ENCODE data around the gene AIFM3.
A peak's percentile ranks its signal among the peaks of the same experiment; 100 is the strongest.

AIFM3 gene

GRCh38 chr22:20959578-20960461, 7.2 kb upstream of the AIFM3 start:
- peaks cover 0 to 3% of the 10 kb centered on the region in 2 donors for H3K36me3 Mint-ChIP-seq
- peaks cover 19 to 48% of the 10 kb centered on the region in 2 donors for H3K4me1 Mint-ChIP-seq
- H3K9me3 Mint-ChIP-seq, result no peaks in the 10 kb centered on the region
- no peak overlapping the region for H3K4me3 Mint-ChIP-seq
- ATAC-seq (replicated peaks) (no peak), DNase-seq (no peak)
- peaks cover 31 to 49% of the 10 kb centered on the region in 2 donors for H3K27me3 Mint-ChIP-seq
- no peak overlapping the region for H3K27ac Mint-ChIP-seq

DNA sequence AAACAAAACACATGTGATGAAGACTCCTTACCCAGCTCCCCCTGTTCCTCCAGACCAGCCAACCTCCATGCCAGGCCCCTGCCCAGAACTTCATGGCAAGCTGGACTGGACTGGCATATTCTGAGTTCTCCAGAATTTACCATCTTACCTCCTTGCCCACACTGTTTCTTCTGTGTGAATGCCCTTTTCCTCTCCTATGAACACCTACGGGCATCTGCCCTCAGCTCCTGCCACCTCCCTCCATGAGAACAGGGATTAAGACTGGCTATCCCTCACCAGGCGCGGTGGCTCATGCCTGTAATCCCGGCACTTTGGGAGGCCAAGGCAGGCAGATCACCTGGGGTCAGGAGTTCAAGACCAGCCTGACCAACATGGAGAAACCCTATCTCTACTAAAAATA, 6.4 kb upstream of the AIFM3 start:
- no peak for ATAC-seq (replicated peaks)
- no peak overlapping the region for H3K27ac Mint-ChIP-seq
- H3K4me3 Mint-ChIP-seq, result no peak overlapping the region
- H3K4me1 Mint-ChIP-seq, result peaks cover 19 to 53% of the 10 kb centered on the region in 2 donors
- H3K9me3 Mint-ChIP-seq, result no peaks in the 10 kb centered on the region
- H3K36me3 Mint-ChIP-seq, result peaks cover 0 to 3% of the 10 kb centered on the region in 2 donors
- no peak for DNase-seq
- peaks cover 31 to 49% of the 10 kb centered on the region in 2 donors for H3K27me3 Mint-ChIP-seq

GRCh38 chr22:20962491-20962945, 4.5 kb upstream of the AIFM3 start:
- no peaks in the 10 kb centered on the region for H3K9me3 Mint-ChIP-seq
- ATAC-seq (replicated peaks) (no peak), DNase-seq (no peak)
- H3K27ac Mint-ChIP-seq, result no peak overlapping the region
- no peak overlapping the region for H3K4me3 Mint-ChIP-seq
- H3K4me1 Mint-ChIP-seq, result peaks cover 16 to 55% of the 10 kb centered on the region in 2 donors
- peaks cover 25 to 44% of the 10 kb centered on the region in 2 donors for H3K27me3 Mint-ChIP-seq
- peaks cover 0 to 3% of the 10 kb centered on the region in 2 donors for H3K36me3 Mint-ChIP-seq

DNA sequence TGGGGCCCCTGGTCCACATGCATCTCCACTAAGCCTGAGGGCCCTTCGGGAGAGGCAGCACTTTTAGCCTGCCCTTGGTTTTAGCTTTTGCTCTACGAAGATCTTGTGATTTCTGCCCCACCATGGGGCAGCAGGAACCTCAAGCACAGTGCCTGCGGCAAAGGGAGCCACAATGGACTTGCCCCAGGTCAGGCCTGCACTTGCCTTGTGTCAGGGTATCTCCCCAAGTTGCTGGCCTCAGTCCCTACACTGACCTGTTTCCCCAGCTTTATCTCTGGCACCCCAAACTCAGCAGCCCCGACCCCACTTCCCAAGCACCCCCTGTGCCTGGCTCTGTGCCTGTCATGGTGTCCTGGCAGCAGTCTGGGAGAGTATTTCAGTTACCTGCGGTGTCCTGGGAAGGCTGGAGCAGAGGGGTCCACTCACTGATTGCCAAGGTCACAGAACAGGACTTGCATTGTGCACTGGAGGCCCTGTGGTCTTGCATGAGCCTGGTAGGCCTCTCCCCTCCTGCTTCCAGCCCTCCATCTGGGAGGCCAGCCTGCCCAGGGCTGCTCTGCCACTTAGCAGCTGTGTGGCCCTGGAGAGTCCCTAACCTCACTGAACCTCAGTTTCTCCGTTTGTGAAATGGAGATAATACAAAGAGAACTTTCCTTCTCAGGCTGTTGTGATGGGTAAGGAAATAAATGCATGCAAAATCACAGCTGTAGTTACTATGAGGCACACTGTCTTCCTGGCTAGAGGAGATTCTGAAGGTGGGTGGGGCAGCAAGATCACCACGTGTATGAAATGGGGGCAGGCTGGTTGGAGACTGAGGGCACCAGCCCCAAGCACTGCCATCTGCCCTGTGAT, 3.6 kb upstream of the AIFM3 start:
- Mint-ChIP-seq H3K4me3 (peak overlapping the region in 1 of 2 donors; percentile 29), H3K36me3 (no peaks in the 10 kb centered on the region), H3K9me3 (no peaks in the 10 kb centered on the region), H3K27me3 (peaks cover 20 to 35% of the 10 kb centered on the region in 2 donors), H3K4me1 (peaks cover 19 to 55% of the 10 kb centered on the region in 2 donors), H3K27ac (no peak overlapping the region)
- no peak for ATAC-seq (replicated peaks)
- DNase-seq, result no peak

- H3K9me3 Mint-ChIP-seq, result no peaks in the 10 kb centered on the region
- H3K27ac Mint-ChIP-seq, result peak overlapping the region; percentile 81
- no peak for DNase-seq
- H3K4me1 Mint-ChIP-seq, result peaks cover 25 to 62% of the 10 kb centered on the region in 2 donors
- ATAC-seq (replicated peaks), result no peak
- H3K36me3 Mint-ChIP-seq, result no peaks in the 10 kb centered on the region
- H3K27me3 Mint-ChIP-seq, result peaks cover 20 to 31% of the 10 kb centered on the region in 2 donors
- H3K4me3 Mint-ChIP-seq, result peak overlapping the region; percentile 77 to 80
Measured at GRCh38 chr22:20964090-20964798, 2.8 kb upstream of the AIFM3 start.

- Mint-ChIP-seq H3K27me3 (peaks cover 20 to 31% of the 10 kb centered on the region in 2 donors), H3K4me1 (peaks cover 25 to 62% of the 10 kb centered on the region in 2 donors), H3K9me3 (no peaks in the 10 kb centered on the region), H3K36me3 (no peaks in the 10 kb centered on the region), H3K4me3 (peak overlapping the region; percentile 77 to 80), H3K27ac (peak overlapping the region; percentile 81)
- no peak for ATAC-seq (replicated peaks)
- no peak for DNase-seq
Measured at GRCh38 chr22:20964799-20965103, 2.3 kb upstream of the AIFM3 start.

DNA sequence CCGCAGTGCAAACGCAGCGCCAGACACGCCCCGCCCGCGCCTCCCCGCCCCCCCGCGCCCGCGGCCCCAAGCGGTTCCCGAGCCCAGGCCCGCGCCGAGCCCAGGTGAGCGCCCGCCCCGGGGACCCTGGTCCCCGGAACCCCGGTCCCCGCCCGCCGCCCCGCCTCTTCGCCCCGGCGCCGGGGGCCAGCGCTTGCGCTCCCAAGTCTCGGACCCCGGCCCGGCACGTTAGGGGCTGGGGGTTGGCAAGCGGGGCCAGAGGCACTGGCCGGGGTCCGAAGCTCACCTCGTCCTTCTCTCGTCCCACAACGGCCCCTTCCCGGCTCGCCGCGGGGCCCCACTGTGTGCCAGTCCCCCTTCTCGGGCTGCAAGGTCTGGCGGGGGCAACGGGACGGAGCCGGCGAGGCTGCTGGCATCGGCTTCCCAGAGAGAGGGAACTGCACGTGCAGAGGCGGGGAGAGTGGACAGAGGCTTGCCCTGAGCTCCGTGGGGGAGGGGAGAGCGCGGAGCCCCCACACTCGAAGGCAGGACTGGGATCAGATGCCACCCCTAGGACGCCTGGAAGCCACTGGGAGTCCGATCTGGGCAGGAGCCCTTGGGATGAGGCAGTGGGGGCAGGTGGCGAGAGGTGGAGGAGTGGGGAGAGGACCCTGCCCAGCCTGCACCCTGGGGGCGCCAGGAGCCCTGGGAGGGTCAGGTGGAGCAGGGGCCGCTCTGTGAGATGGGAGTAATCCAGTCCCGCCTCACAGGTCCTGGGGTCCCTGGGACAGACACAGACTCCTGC, 1.8 kb upstream of the AIFM3 start:
- H3K4me3 Mint-ChIP-seq, result peak overlapping the region; percentile 61 to 72
- no peaks in the 10 kb centered on the region for H3K36me3 Mint-ChIP-seq
- DNase-seq, result no peak
- peaks cover 25 to 61% of the 10 kb centered on the region in 2 donors for H3K4me1 Mint-ChIP-seq
- H3K27me3 Mint-ChIP-seq, result peaks cover 15 to 26% of the 10 kb centered on the region in 2 donors
- H3K9me3 Mint-ChIP-seq, result no peaks in the 10 kb centered on the region
- ATAC-seq (replicated peaks), result peak in 1 of 2 donors; percentile 8
- H3K27ac Mint-ChIP-seq, result peak overlapping the region; percentile 20

DNA sequence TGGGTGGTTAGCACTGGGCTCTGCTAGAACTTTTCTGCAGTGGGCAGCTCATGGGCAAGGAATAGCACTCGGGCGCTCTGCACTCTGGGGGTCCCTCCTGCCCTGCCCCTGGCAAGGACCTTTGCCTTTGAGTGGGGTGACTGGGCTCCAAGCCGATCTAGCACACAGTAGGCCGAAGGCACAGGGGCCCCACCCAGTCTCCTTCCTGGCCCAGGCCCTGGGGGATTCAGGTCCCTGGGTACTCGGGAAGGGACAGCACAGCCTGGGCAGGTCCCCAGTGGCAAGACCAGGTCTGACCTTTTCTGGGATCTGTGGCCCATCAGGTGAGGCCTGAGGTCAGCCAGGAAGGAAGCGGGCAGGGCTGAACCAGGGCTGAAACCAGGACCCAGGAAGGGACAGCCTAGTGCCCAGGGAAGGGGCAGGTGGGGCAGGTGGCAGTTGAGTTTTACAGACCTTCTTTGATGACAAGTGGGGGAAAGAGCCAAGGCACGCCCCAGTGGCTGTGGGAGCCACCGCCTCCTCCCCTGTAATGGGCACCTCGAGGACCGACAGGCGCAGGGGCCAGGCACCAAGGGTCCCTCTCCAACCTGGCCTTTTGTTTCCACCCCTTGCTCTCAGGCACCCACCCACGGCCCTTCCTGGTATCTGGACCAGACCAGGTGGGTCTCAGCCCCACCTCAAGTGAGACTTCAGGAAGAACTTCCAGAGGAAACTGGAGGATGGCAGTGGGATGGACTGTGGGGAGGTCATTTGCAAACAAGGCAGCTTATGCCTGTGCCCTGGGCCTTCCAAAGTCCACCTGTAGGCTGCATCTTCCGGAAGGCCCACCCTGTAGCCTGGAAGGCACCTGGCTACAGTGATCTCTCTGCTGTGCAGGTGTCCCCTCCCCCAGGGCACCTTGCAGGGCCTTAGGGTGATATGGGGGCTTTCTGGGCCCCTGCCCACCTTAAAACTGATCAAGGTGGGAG, 883 bp upstream of the AIFM3 start:
- no peaks in the 10 kb centered on the region for H3K36me3 Mint-ChIP-seq
- peaks cover 25 to 60% of the 10 kb centered on the region in 2 donors for H3K4me1 Mint-ChIP-seq
- ATAC-seq (replicated peaks) (no peak), DNase-seq (no peak)
- no peak overlapping the region for H3K27ac Mint-ChIP-seq
- no peaks in the 10 kb centered on the region for H3K9me3 Mint-ChIP-seq
- H3K27me3 Mint-ChIP-seq, result peaks cover 13 to 20% of the 10 kb centered on the region in 2 donors
- peak overlapping the region in 1 of 2 donors; percentile 55 for H3K4me3 Mint-ChIP-seq

DNA sequence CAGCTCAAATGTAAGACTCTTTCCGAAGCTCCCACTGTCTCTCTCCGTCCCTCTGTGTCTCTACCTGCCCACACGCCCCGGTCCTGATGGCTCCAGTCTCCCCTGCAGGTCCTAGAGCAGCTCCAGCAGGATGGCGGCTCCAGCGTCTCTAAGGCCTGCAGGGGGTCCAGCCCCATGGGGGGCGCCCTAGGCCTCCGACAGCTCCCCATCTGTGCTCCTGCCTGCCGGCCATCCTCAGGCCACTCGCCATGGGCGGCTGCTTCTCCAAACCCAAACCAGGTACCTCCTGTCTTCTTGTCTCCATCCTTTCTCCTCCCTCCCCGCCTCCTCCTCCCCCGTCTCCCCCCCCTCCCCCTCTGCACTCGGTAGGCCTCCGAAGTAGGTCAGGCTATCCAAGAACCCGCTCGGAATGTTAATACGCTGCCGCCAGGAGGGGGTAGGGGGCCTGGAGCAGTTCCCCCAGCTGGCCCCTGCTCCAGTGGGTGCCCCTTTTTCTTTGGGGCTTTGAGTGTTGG, 699 bp downstream of the AIFM3 start:
- peaks cover 24 to 68% of the 10 kb centered on the region in 2 donors for H3K4me1 Mint-ChIP-seq
- H3K9me3 Mint-ChIP-seq, result no peaks in the 10 kb centered on the region
- H3K4me3 Mint-ChIP-seq, result no peak overlapping the region
- no peak overlapping the region for H3K27ac Mint-ChIP-seq
- ATAC-seq (replicated peaks), result no peak
- no peak for DNase-seq
- no peaks in the 10 kb centered on the region for H3K36me3 Mint-ChIP-seq
- peaks cover 13 to 18% of the 10 kb centered on the region in 2 donors for H3K27me3 Mint-ChIP-seq

GRCh38 chr22:20968281-20968977, 1.4 kb downstream of the AIFM3 start:
- Mint-ChIP-seq H3K36me3 (no peaks in the 10 kb centered on the region), H3K4me3 (no peak overlapping the region), H3K27me3 (peaks cover 11% of the 10 kb centered on the region in 2 donors), H3K4me1 (peaks cover 25 to 71% of the 10 kb centered on the region in 2 donors), H3K9me3 (no peaks in the 10 kb centered on the region), H3K27ac (peak overlapping the region; percentile 42)
- DNase-seq (no peak), ATAC-seq (replicated peaks) (peak; percentile 76 to 82)

GRCh38 chr22:20970939-20971657, 4.0 kb downstream of the AIFM3 start:
- DNase-seq, result no peak
- H3K9me3 Mint-ChIP-seq, result no peaks in the 10 kb centered on the region

More at GRCh38 chr22:20970939-20971657, 4.0 kb downstream of the AIFM3 start:
- Mint-ChIP-seq H3K27me3 (no peaks in the 10 kb centered on the region), H3K4me3 (no peak overlapping the region), H3K36me3 (no peaks in the 10 kb centered on the region), H3K27ac (no peak overlapping the region), H3K4me1 (peaks cover 22 to 48% of the 10 kb centered on the region in 2 donors)
- no peak for ATAC-seq (replicated peaks)
